Erythroblast (primary cell): ENCODE results near the gene NSFL1C.

Experiments
- GATA1 ChIP-seq: IDR thresholded peaks from 2 replicates; pipeline ENCODE4 v1.6.1; 2011; ENCODE audit warnings: low read depth, mild to moderate bottlenecking, control low read depth, low read length, moderate library complexity
- POLR2A ChIP-seq: IDR thresholded peaks from 2 replicates; pipeline ENCODE4 v1.6.1; 2011; ENCODE audit warnings: mild to moderate bottlenecking, low read length

DNA sequence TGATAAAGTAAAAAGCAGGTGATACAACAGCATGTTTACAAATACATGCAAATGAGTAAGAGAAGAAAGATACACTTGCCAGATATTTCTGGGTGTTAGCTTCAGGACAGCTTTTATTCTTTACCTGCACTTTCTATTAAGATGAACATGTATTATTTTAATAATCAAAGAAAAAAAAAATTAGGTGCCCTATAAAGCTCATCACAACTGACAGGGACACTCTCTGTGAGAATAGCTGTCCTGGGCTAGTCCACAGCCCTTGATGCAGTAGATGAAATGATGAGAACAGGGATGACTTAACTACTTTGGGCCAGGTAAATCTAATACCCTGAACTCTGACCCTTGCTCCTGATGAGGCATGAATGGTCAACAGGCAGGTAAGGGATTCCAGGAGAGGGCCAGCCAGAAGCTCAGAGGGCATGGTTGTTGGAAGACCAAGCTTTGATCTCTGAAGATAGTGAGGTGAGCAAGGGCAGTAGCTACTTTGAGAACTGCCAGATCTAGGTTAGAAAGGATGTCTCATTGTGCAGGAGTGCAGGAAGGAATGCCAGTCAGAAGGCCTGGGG is 15.6 kb downstream of the NSFL1C start:
- no peak for TF ChIP-seq POLR2A
- no peak for TF ChIP-seq GATA1
